ENCODE results near the gene TRPV3.

Gene TRPV3

DNA sequence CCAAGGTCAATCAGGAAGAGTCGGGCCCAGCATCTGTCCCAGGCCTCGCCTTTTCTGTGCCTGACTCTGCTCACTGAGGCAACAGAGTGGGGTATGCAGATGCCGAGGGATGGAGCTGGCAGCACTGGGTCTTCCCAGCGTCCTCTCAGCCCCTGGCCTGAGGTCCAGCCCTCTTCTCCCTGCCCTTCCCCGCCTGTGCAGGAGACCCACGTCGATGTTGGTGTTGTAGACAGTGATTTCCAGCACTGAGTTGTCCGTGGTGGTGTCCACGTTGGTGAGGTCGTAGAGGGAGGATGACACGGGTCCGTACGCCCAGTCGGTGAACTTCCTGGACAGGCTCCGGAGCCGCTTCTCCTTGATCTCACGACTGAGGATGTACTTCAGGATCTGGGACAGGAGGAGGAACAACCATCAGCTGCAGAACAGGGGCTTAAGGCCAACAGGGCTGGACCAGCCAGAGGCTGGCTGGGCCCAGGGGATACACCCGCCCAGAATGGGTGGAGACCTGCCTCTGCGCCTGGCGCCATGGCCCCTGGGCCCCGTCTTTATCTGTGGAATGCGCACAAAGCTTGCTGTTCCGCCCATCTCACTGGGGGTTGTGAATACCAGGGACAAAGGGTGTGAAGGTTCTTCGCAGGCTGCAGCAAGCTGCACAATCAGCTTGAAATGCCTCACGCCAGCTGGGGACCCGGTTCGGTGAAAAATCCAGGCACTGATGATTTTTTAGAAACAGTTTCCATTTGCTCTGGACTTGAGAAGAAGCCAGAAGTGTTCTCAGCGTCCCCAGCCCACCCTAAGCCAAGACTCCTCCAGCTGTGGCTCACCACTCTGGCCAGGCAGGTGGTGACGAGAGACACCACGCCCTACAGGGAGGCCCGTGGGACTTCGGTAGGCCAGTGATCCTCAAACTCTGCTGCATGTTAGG lies 27.5 kb downstream of the TRPV3 start:
- ChIA-PET CTCF (no interaction called here), POLR2A (no interaction called here)
- no peak for DNase-seq (ENCODE audit: extremely low spot score)
- TF ChIP-seq CTCF (IDR thresholded peaks at IDR 0.05; ENCODE audit: control extremely low read depth, extremely low read depth, low read depth, missing control alignments): no peak

DNA sequence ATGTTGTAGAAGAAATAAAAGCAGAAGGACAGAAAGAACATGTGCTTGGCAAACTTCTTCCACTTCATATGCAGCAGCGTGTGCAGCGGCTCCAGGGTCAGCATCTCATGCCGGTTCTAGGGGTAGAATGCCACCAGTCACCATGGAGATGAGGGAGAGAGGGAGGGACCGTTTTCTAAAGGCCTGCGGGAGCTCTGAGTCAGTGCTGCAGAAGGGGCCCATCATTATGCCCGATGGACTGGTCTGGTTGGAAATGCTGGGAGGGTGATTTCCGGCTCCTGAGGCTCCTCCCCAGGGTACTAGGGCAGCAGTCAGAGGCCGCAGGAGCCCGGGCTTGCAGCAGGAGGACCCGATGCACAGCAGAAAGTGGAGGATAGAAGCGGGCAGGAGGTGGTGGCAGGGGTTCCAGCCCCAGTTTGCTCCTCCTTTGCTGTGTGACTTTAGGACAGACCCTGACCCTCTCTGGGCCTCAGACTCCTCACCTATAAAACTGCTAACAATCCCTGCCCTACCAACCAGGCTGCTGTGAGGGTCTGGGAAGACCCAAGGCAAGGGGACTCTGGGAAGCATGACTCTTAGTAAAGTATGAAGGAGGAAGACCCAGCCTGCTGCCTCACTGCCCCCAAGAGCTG lies 28.6 kb downstream of the TRPV3 start:
- no peak for TF ChIP-seq CTCF (IDR thresholded peaks at IDR 0.05; ENCODE audit: control extremely low read depth, extremely low read depth, low read depth, missing control alignments)
- ChIA-PET POLR2A (no interaction called here), CTCF (interaction anchor here (1.0 kb wide), 1 partner anchor 11 kb away, joined by 3 read pairs; no protein-coding TSS in a partner anchor)
- DNase-seq (ENCODE audit: extremely low spot score): no peak

DNA sequence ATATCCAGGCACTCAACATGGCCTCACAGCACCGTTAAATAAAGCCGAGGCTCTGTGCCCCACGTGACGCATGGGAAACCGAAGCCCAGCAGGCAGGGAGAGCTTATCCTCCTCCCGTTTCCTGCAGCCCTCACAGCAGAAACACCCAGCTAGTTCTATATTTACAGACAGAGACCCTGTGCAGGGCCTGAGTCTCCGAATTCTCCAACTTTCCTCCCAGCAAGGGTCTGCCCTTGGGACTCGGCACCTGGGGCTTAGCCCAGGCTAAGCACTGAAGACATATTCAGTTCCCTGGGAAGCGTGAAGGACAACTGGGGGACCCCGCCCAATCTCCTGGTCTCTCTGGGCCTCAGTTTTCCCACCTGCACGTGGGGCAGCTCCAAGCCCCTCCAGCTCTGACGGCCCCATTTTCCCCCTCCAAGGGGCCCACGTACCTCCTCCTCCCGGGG lies 29.2 kb downstream of the TRPV3 start:
- DNase-seq (ENCODE audit: extremely low spot score): no peak
- ChIA-PET POLR2A (no interaction called here), CTCF (interaction anchor here (1.0 kb wide), 1 partner anchor 10 kb away, joined by 3 read pairs; no protein-coding TSS in a partner anchor)

GRCh38 chr17:3527896-3528295 lies 29.7 kb downstream of the TRPV3 start:
- POLR2A ChIA-PET: no interaction called here
- TF ChIP-seq CTCF (IDR thresholded peaks at IDR 0.05; ENCODE audit: control extremely low read depth, extremely low read depth, low read depth, missing control alignments): no peak
- CTCF ChIA-PET: interaction anchor here (1.0 kb wide), 1 partner anchor 10 kb away, joined by 3 read pairs; no protein-coding TSS in a partner anchor
- DNase-seq (ENCODE audit: extremely low spot score): no peak

More for the DNA sequence above, 29.2 kb downstream of the TRPV3 start:
- no peak for TF ChIP-seq CTCF (IDR thresholded peaks at IDR 0.05; ENCODE audit: control extremely low read depth, extremely low read depth, low read depth, missing control alignments)

DNA sequence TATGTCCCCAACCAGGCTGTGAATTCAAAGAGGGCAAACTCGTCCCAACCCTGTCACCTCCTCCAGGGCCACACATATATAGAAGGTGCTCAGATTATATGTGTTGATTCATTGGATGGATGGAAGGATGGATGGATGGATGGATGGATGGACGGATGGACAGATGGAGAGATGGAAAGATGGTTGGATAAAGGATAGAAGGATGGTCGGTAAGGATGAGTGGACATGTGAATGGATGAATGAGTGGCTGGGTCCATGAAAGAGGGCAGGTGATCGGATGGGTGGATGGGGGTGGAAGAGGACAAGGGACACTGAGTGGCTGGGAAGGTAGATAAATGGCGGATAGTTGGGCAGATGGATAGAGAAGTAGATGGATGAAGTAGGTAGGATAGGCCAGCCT lies 30.1 kb downstream of the TRPV3 start:
- DNase-seq (ENCODE audit: extremely low spot score): no peak
- ChIA-PET CTCF (no interaction called here), POLR2A (no interaction called here)
- TF ChIP-seq CTCF (IDR thresholded peaks at IDR 0.05; ENCODE audit: control extremely low read depth, extremely low read depth, low read depth, missing control alignments): no peak

DNA sequence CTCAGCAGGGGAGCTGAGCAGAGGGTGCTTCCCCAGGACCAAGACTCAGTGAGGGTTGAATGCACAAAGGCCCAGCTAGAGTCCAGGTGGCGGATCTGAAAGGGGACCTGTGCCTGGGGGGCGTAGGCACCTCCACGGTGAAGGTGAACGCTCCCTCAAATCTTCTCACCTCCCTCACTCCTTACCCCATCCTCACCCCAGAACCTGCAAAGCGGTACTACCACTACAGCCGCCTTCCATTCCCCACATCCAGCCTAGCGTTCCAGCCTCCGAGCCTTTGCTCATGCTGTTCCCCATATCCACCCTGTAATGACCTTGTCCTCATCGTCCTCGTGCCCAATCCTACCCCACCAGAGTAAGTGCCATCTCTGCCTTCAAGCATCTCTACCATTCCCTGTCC lies 30.6 kb downstream of the TRPV3 start:
- DNase-seq (ENCODE audit: extremely low spot score): no peak
- TF ChIP-seq CTCF (IDR thresholded peaks at IDR 0.05; ENCODE audit: control extremely low read depth, extremely low read depth, low read depth, missing control alignments): no peak
- POLR2A ChIA-PET: no interaction called here
- CTCF ChIA-PET: interaction anchor here (1.5 kb wide), 1 partner anchor 9 kb away, joined by 3 read pairs; no protein-coding TSS in a partner anchor

Measured in GM10248 (cell line).